ENCODE measurements around the gene PCCA.

Gene PCCA

DNA sequence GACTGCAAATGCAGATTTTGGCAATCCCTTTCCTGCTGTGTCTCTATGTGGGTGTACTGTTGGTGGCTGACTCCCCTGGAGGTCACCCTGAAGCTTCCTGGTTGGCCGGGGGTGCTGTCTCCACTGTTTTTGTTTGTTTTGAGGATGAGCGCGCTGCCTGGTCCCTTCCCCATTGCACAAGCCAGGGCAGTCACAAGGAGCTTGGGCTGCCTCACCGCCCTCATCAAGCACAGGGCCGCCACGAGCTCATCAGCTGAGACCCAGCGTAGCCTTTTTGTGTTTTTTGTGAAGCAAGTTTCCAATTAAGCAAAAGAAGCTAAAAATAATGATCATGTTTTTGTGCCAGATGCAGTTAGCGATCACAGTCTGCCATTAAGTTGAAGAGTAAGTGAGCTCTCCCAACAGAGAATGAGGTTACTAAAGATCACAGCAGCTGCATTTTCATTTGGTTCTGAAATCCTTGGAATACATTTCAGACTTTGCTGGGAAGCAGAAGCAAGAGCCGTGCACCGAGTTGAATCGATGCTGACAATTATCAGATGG, 441.8 kb downstream of the PCCA start:
- 83 to 89% methylated on average over 8 to 9 of the region's 11 CpGs for WGBS, 2 experiments (ENCODE audit: insufficient coverage in 2 of 2)
- Histone ChIP-seq H3K4me3 (ENCODE audit: extremely low read depth, insufficient read depth, low read length, poor library complexity, severe bottlenecking) (no peak overlapping the region), H3K9me3 (ENCODE audit: control insufficient read depth, low read length) (no peaks in the 10 kb centered on the region), H3K27ac (ENCODE audit: low read depth, low read length, severe bottlenecking) (no peak overlapping the region), H3K36me3 (ENCODE audit: control insufficient read depth, insufficient read depth, low read length) (peaks cover 16% of the 10 kb centered on the region), H3K4me1 (ENCODE audit: control insufficient read depth, insufficient read depth, low read length, poor library complexity, severe bottlenecking) (peaks cover 5% of the 10 kb centered on the region)

DNA sequence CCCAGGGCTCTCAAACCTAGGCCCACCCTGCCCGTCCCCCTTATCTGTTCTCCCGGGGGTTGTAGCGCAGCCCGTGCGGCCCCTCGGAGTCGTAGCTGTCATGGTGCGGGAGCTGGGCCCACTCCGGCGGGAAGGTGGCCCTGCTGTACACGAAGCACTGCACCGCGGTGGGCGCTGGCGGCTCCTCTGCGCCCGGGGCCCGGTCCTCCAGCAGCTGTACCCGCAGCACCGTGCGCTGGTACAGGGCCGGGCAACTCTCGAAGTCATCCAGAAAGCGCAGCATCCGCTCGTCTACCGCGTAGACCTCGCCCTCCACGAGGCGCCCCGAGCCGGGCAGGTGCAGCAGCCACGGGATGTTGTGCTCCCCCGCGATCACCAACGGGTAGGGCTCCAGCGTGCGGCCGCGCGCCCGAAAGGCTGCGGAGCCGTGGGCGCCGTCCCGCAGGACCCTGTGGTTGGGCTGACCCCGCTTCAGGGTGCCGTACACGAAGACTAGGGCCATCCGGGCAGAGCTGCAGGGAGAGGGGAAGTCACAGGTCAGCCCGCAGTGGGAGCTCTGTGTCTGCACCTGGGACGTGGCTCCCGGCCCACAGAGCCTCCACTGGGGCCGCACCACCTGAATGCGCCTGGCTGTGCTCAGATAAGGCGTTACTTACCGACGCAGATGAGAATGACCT, 443.3 kb downstream of the PCCA start:
- peaks cover 5% of the 10 kb centered on the region for H3K4me1 ChIP-seq (ENCODE audit: control insufficient read depth, insufficient read depth, low read length, poor library complexity, severe bottlenecking)
- no peak overlapping the region for H3K27ac ChIP-seq (ENCODE audit: low read depth, low read length, severe bottlenecking)
- no peak overlapping the region for H3K4me3 ChIP-seq (ENCODE audit: extremely low read depth, insufficient read depth, low read length, poor library complexity, severe bottlenecking)
- peaks cover 16% of the 10 kb centered on the region for H3K36me3 ChIP-seq (ENCODE audit: control insufficient read depth, insufficient read depth, low read length)
- WGBS, 2 experiments (ENCODE audit: insufficient coverage in 2 of 2): 95 to 96% methylated on average over 55 to 60 of the region's 60 CpGs
- no peaks in the 10 kb centered on the region for H3K9me3 ChIP-seq (ENCODE audit: control insufficient read depth, low read length)

DNA sequence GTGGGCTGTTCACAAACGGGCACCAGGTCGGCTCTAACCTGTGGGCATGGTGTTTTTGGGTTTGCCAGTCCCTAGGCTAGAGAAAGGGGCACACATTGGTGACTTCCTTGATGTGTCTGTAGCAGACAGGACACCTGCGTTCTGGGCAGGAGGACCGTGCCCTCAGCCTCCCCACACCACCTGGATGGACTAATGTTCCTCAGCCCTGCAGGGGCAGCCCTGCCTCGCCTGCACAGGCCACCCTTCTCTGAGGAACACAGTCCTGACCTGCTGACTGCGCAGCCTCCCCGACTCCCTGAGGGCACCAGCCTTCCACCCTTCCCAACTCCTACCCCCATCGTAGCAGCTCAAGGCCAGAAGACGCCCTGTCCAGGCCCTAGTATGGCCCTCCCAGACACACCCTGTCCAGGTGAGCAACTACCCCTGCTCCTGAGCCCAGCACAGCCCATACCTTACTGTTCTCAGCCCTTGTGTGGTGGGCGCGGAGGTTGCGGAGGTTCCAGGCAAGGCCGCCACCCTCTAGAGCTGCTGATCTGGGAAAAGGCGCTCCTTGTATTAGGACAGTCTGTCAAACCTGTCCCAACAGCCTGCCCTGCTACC, 444.0 kb downstream of the PCCA start:
- 96 to 98% methylated on average over 8 to 13 of the region's 14 CpGs for WGBS, 2 experiments (ENCODE audit: insufficient coverage in 2 of 2)
- H3K36me3 ChIP-seq (ENCODE audit: control insufficient read depth, insufficient read depth, low read length): peaks cover 16% of the 10 kb centered on the region
- H3K4me3 ChIP-seq (ENCODE audit: extremely low read depth, insufficient read depth, low read length, poor library complexity, severe bottlenecking): no peak overlapping the region
- peaks cover 5% of the 10 kb centered on the region for H3K4me1 ChIP-seq (ENCODE audit: control insufficient read depth, insufficient read depth, low read length, poor library complexity, severe bottlenecking)
- H3K9me3 ChIP-seq (ENCODE audit: control insufficient read depth, low read length): no peaks in the 10 kb centered on the region
- no peak overlapping the region for H3K27ac ChIP-seq (ENCODE audit: low read depth, low read length, severe bottlenecking)

DNA sequence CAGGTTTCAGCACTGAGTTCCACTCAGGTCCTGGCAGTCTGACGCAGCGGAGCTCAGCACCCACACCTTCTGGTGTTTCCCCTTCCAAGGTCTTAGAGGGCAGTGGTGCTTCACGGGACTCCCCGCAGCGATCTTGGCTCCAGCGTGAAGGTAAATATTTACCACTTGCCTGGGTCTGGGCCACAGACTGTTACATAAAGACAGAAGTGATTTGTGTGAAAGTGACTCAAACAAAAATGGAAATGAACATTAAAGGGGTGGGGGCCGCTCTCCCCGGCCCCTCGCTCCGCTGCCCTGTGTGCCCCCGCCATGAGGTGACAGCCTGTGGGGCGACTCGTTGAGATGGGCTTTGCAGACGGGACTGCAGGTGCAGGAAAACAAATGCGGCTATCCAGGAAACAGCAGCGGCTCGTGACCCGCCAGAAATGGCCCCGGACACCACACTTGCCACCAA, 444.7 kb downstream of the PCCA start:
- Histone ChIP-seq H3K36me3 (ENCODE audit: control insufficient read depth, insufficient read depth, low read length) (peaks cover 11% of the 10 kb centered on the region), H3K9me3 (ENCODE audit: control insufficient read depth, low read length) (peaks cover 3% of the 10 kb centered on the region), H3K4me3 (ENCODE audit: extremely low read depth, insufficient read depth, low read length, poor library complexity, severe bottlenecking) (no peak overlapping the region), H3K27ac (ENCODE audit: low read depth, low read length, severe bottlenecking) (no peak overlapping the region), H3K4me1 (ENCODE audit: control insufficient read depth, insufficient read depth, low read length, poor library complexity, severe bottlenecking) (peaks cover 5% of the 10 kb centered on the region)
- 95 to 97% methylated on average over 17 to 18 of the region's 19 CpGs for WGBS, 2 experiments (ENCODE audit: insufficient coverage in 2 of 2)

DNA sequence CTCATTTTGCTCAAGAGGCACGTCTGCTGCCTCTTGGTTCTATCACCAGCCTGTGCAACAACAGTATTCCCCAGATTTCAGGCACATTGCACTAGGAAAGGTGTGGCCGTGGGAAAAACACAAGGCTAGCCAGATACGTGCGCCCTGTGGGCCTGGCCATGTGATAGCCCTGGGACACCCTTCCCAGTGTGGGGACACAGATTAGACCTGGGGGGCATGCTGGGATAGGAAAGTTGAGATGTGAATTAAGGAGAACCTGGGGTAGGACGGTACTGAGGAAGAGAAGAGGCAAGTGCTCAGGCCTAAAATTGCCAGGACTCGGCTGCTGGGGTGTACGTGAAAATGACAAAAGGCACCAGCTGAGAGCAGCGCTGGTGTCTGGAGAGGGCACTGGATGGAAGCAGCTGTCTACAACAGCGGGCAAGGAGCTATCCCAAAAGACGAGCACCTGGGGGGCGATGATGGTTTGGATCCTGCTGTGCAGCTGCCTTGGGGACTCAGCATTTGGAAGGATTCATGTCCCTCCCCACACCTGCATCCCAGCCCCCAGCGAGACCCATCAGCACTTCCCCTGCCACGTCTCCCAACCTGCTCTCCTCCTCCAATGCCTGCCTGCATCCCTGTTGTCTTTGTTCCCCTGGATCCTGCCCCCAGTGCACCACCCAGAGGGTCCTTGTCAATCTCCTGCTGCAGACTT, 445.4 kb downstream of the PCCA start:
- H3K27ac ChIP-seq (ENCODE audit: low read depth, low read length, severe bottlenecking): no peak overlapping the region
- H3K9me3 ChIP-seq (ENCODE audit: control insufficient read depth, low read length): peaks cover 3% of the 10 kb centered on the region

DNA sequence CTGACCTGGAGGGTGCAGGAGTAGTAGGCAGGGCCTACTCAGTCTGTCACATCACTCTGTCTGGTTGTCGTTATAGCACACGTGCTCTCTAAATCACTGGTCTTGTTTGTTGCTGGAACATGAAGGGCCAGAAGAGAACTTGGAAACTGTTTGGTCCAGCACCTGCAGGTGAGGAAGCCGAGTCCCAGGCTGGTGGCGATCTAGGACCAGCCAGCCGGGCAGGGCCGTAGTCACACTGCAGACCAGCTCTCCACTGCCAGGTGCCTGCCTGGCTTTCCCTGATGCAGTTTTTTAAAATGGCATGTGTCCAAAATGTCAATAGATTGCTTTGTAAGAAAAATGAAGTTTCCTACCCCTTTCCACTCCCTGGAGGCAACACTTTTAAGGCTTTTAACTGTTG, 446.0 kb downstream of the PCCA start:
- H3K36me3 ChIP-seq (ENCODE audit: control insufficient read depth, insufficient read depth, low read length): peaks cover 1% of the 10 kb centered on the region
- H3K9me3 ChIP-seq (ENCODE audit: control insufficient read depth, low read length): peaks cover 3% of the 10 kb centered on the region
- 92 to 96% methylated on average over 5 to 6 of the region's 6 CpGs for WGBS, 2 experiments (ENCODE audit: insufficient coverage in 2 of 2)
- H3K4me1 ChIP-seq (ENCODE audit: control insufficient read depth, insufficient read depth, low read length, poor library complexity, severe bottlenecking): peaks cover 2% of the 10 kb centered on the region
- H3K4me3 ChIP-seq (ENCODE audit: extremely low read depth, insufficient read depth, low read length, poor library complexity, severe bottlenecking): no peak overlapping the region
- no peak overlapping the region for H3K27ac ChIP-seq (ENCODE audit: low read depth, low read length, severe bottlenecking)

More for the DNA sequence above, 445.4 kb downstream of the PCCA start:
- Histone ChIP-seq H3K4me1 (ENCODE audit: control insufficient read depth, insufficient read depth, low read length, poor library complexity, severe bottlenecking) (peaks cover 5% of the 10 kb centered on the region), H3K36me3 (ENCODE audit: control insufficient read depth, insufficient read depth, low read length) (peaks cover 6% of the 10 kb centered on the region), H3K4me3 (ENCODE audit: extremely low read depth, insufficient read depth, low read length, poor library complexity, severe bottlenecking) (no peak overlapping the region)
- 91 to 95% methylated on average over 12 to 13 of the region's 13 CpGs for WGBS, 2 experiments (ENCODE audit: insufficient coverage in 2 of 2)

DNA sequence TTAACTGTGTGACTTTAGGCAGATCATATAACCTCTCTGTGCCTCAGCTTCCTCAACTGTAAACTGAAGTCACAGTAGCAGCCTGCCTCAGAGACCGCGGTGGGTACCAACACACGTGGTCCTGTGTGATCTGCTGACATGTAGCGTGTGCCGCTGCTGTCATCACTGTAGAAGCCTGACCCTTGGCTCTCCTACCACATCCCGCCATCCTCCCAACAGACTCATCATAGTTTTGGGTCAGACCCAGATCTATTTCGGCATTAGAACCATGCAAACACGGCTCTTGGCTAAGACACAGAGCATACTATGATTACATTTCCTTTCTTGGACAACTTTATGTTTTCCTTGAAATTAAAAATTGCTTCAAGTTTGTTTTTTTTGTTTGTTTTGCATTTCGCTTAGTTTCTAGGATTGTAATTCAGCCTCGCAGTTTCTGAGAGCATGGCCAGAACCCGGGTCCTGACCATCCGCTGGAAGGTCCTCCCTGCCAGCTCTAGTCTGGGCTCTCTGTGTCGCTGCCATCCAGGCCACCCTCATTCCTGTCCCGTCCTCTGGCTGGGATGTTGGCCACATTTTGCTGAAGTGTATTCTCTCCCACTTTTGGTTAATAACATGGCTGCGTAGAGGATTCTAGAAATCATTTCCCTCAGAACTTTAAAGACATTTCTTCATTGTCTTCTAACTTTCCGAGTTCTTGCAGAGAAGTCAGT, 446.7 kb downstream of the PCCA start:
- Histone ChIP-seq H3K36me3 (ENCODE audit: control insufficient read depth, insufficient read depth, low read length) (no peaks in the 10 kb centered on the region), H3K9me3 (ENCODE audit: control insufficient read depth, low read length) (peaks cover 3% of the 10 kb centered on the region), H3K4me3 (ENCODE audit: extremely low read depth, insufficient read depth, low read length, poor library complexity, severe bottlenecking) (no peak overlapping the region), H3K4me1 (ENCODE audit: control insufficient read depth, insufficient read depth, low read length, poor library complexity, severe bottlenecking) (peaks cover 4% of the 10 kb centered on the region), H3K27ac (ENCODE audit: low read depth, low read length, severe bottlenecking) (no peak overlapping the region)
- WGBS, 2 experiments (ENCODE audit: insufficient coverage in 2 of 2): 95 to 96% methylated on average over 13 to 14 of the region's 16 CpGs

DNA sequence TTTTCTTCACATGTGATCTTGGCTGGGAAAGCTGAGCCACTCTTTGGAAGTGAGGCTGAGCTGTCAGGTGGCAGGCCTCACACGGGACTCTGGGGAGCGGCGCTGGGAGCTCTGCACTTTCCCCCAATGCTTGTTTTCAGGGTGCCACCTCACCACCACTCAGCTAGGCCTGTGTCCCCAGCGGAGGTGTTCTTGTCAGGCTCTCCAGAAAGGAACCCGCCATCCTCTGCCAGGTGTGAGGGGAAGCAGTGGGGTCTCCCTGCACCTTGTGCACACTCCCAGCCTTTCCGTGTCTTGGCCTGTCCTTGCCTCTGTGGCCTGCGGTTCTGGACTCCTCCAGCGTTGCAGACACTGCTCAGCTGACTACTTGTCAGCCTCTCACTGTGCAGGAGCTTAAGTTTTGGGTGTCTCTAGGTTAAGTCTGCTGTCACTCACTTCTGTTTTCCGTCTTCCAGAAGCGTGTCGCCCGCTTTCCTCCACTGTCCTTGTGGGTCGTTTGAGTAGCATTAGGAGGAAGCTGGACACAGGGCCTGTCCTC, 447.8 kb downstream of the PCCA start:
- 90 to 91% methylated on average over 8 to 11 of the region's 13 CpGs for WGBS, 2 experiments (ENCODE audit: insufficient coverage in 2 of 2)
- Histone ChIP-seq H3K4me3 (ENCODE audit: extremely low read depth, insufficient read depth, low read length, poor library complexity, severe bottlenecking) (no peak overlapping the region), H3K9me3 (ENCODE audit: control insufficient read depth, low read length) (peaks cover 3% of the 10 kb centered on the region), H3K27ac (ENCODE audit: low read depth, low read length, severe bottlenecking) (no peak overlapping the region), H3K4me1 (ENCODE audit: control insufficient read depth, insufficient read depth, low read length, poor library complexity, severe bottlenecking) (peaks cover 9% of the 10 kb centered on the region), H3K36me3 (ENCODE audit: control insufficient read depth, insufficient read depth, low read length) (no peaks in the 10 kb centered on the region)

DNA sequence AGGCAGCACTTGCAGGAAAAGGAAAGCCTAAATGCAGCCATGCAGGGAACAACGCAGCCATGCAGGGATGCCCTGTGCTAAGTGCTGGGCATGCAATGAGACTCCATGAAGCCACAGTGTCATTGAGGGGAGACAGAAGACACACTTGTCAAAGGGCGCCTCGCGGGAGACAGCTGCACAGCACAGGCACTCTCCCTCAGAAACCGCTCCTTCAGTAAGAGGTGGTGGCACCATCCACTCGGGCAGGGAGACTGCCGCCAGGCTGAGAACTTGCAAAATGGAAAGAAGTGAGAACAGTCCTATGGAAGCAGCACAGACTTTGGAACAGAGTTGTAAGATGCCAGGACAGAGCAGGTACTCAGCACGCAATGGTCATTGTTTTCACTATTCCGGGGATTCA, 448.6 kb downstream of the PCCA start:
- Histone ChIP-seq H3K36me3 (ENCODE audit: control insufficient read depth, insufficient read depth, low read length) (no peaks in the 10 kb centered on the region), H3K27ac (ENCODE audit: low read depth, low read length, severe bottlenecking) (no peak overlapping the region), H3K4me1 (ENCODE audit: control insufficient read depth, insufficient read depth, low read length, poor library complexity, severe bottlenecking) (peaks cover 9% of the 10 kb centered on the region), H3K4me3 (ENCODE audit: extremely low read depth, insufficient read depth, low read length, poor library complexity, severe bottlenecking) (no peak overlapping the region), H3K9me3 (ENCODE audit: control insufficient read depth, low read length) (peaks cover 3% of the 10 kb centered on the region)
- WGBS, 2 experiments (ENCODE audit: insufficient coverage in 2 of 2): 92 to 97% methylated on average over 9 of the region's 9 CpGs

DNA sequence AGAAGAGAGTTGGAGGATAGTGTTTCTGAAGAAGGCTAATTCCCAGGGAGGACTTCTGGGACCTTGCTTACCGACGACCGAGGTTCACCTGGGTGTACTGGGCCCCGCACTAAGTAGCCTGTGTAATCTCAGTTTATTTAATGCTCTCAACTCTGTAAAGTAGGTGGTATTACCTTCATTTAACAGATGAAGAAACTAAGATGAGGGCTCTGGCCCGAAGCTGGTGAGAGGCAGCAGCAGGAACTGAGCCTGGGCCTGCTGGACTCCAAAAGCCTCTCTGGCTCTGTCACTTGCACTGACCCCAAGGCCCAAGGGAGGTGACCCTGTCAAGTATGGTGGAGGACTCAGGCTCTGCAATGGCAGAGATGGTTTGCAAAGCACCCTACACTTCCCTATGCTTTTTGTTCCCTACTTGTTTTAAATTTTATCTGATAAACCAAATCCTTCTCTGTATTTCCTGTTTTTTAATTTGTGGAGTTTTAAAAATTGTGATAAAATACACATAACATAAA, 449.1 kb downstream of the PCCA start:
- H3K36me3 ChIP-seq (ENCODE audit: control insufficient read depth, insufficient read depth, low read length): no peaks in the 10 kb centered on the region
- peaks cover 9% of the 10 kb centered on the region for H3K4me1 ChIP-seq (ENCODE audit: control insufficient read depth, insufficient read depth, low read length, poor library complexity, severe bottlenecking)
- 78 to 82% methylated on average over 1 to 2 of the region's 5 CpGs for WGBS, 2 experiments (ENCODE audit: insufficient coverage in 2 of 2)
- H3K9me3 ChIP-seq (ENCODE audit: control insufficient read depth, low read length): peaks cover 3% of the 10 kb centered on the region
- no peak overlapping the region for H3K27ac ChIP-seq (ENCODE audit: low read depth, low read length, severe bottlenecking)
- H3K4me3 ChIP-seq (ENCODE audit: extremely low read depth, insufficient read depth, low read length, poor library complexity, severe bottlenecking): no peak overlapping the region

All from mesodermal cell (in vitro differentiated cells).